Peyer's patch (tissue), 4 donors: Measurements from ENCODE around the gene EYS.

Experiments used
- CTCF ChIP-seq, 6 experiments: fragments of 450-650 bp in 4 of 6; fragments of 200-600 bp in 2 of 6; sonication (generic) in 1 of 6; IDR thresholded peaks; one replicate each; pipeline ENCODE4 v1.5.1; 2017 to 2019; ENCODE audit warnings: antibody characterized with exemption in 6 of 6, mild to moderate bottlenecking in 3 of 6, moderate library complexity in 1 of 6
- POLR2A ChIP-seq, 2 donors: fragments of 450-650 bp; IDR thresholded peaks; one replicate each; pipeline ENCODE4 v1.5.1; 2017; ENCODE audit warnings: antibody characterized with exemption in 2 of 2, mild to moderate bottlenecking in 2 of 2, moderate library complexity in 2 of 2

DNA sequence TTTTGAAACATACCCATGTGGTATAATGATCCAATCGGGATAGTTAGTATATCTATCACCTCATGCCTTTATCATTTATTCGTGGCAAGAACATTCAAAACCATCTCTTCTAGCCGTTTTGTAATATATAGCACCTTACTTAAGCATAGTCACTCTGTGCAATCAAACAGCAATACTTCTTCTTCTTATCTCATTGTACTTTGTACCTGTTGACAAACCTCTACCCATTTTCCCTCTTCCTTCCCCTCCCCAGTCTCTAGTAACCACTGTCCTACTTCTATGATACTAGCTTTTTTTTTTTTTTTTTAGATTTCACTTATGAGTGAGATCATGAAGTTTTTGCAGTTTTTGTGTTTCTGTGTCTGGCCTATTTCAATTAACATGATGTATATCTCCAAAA lies 296.7 kb downstream of the EYS start:
- TF ChIP-seq CTCF (IDR thresholded peaks at IDR 0.05) (no peak), POLR2A (IDR thresholded peaks at IDR 0.05) (no peak)
